ENCODE data around the gene XPO4. TPM values are rescaled to one million over a fixed set of nuclear protein-coding genes. Genes with fewer than 3 reads are reported as not detected.
"Not testable (repeated sequence)": the region's sequence is repeated elsewhere in the genome, so short reads cannot be mapped to it uniquely, and the experiment has no call there.

Gene XPO4
- total and polyA plus RNA-seq, 3 donors from 2014 or later = 13.0 to 31.4 (median 27.6) TPM

- no peaks in the 10 kb centered on the region for H3K27me3 ChIP-seq
- no peaks in the 10 kb centered on the region for H3K36me3 ChIP-seq (ENCODE audit: low read depth, missing control alignments)
- no peaks in the 10 kb centered on the region for H3K4me1 ChIP-seq
- no peak for TF ChIP-seq POLR2A (IDR thresholded peaks at IDR 0.05)
- peak; percentile 19 to 66 (median 58) for TF ChIP-seq CTCF (IDR thresholded peaks at IDR 0.05)
- H3K9me3 ChIP-seq = no peaks in the 10 kb centered on the region
- intact Hi-C loops (cut with DNase I; ENCODE audit: low total_unique reads) = loop anchor here (10.0 kb wide), 2 partner anchors 210 to 430 kb away; no protein-coding TSS in a partner anchor
- H3K4me3 ChIP-seq = no peak overlapping the region
- no peak overlapping the region for H3K27ac ChIP-seq
- DNase-seq = peak; percentile 93
- 30 to 32% methylated on average over 3 of the region's 3 CpGs for WGBS, 2 donors
Observed at GRCh38 chr13:20924758-20925394, 22.3 kb upstream of the XPO4 start.

- Histone ChIP-seq H3K4me3 (no peak overlapping the region), H3K27me3 (no peaks in the 10 kb centered on the region), H3K9me3 (no peaks in the 10 kb centered on the region), H3K4me1 (no peaks in the 10 kb centered on the region), H3K36me3 (ENCODE audit: low read depth, missing control alignments) (no peaks in the 10 kb centered on the region), H3K27ac (no peak overlapping the region)
- no peak for DNase-seq
- intact Hi-C loops (cut with DNase I; ENCODE audit: low total_unique reads) = loop anchor here (10.0 kb wide), 2 partner anchors 208 to 428 kb away; no protein-coding TSS in a partner anchor
- WGBS, 2 donors = 79 to 86% methylated on average over 4 of the region's 4 CpGs
- TF ChIP-seq CTCF (IDR thresholded peaks at IDR 0.05) (no peak), POLR2A (IDR thresholded peaks at IDR 0.05) (no peak)
Observed at GRCh38 chr13:20923272-20923671, 20.7 kb upstream of the XPO4 start.

- DNase-seq = no peak
- Histone ChIP-seq H3K36me3 (ENCODE audit: low read depth, missing control alignments) (no peaks in the 10 kb centered on the region), H3K4me1 (no peaks in the 10 kb centered on the region), H3K27me3 (no peaks in the 10 kb centered on the region), H3K9me3 (no peaks in the 10 kb centered on the region), H3K4me3 (no peak overlapping the region), H3K27ac (no peak overlapping the region)
- no peak for TF ChIP-seq CTCF (IDR thresholded peaks at IDR 0.05)
- no peak for TF ChIP-seq POLR2A (IDR thresholded peaks at IDR 0.05)
- intact Hi-C loops (cut with DNase I; ENCODE audit: low total_unique reads) = loop anchor here (10.0 kb wide), 2 partner anchors 207 to 427 kb away; no protein-coding TSS in a partner anchor
- 91 to 97% methylated on average over 4 of the region's 4 CpGs for WGBS, 2 donors
Observed at GRCh38 chr13:20921572-20921971, 19.0 kb upstream of the XPO4 start.

GRCh38 chr13:20915676-20916075 lies 13.1 kb upstream of the XPO4 start:
- DNase-seq; H3K27ac ChIP-seq; H3K9me3 ChIP-seq; H3K36me3 ChIP-seq (ENCODE audit: low read depth, missing control alignments); intact Hi-C loops (cut with DNase I; ENCODE audit: low total_unique reads); H3K27me3 ChIP-seq; H3K4me1 ChIP-seq; H3K4me3 ChIP-seq: not testable (repeated sequence)
- WGBS, 2 donors = 85 to 90% methylated on average over 6 of the region's 6 CpGs

- H3K4me1 ChIP-seq = no peaks in the 10 kb centered on the region
- intact Hi-C loops (cut with DNase I; ENCODE audit: low total_unique reads) = no loop called here
- TF ChIP-seq CTCF (IDR thresholded peaks at IDR 0.05) (no peak), POLR2A (IDR thresholded peaks at IDR 0.05) (no peak)
- H3K4me3 ChIP-seq = no peak overlapping the region
- no peak for DNase-seq
- no peak overlapping the region for H3K27ac ChIP-seq
- H3K27me3 ChIP-seq = no peaks in the 10 kb centered on the region
- WGBS, 2 donors = 88 to 92% methylated on average over 6 of the region's 6 CpGs
- H3K9me3 ChIP-seq = no peaks in the 10 kb centered on the region
- no peaks in the 10 kb centered on the region for H3K36me3 ChIP-seq (ENCODE audit: low read depth, missing control alignments)
Observed at GRCh38 chr13:20911037-20911436, 8.5 kb upstream of the XPO4 start.
